Stimulated activated CD8-positive, alpha-beta memory T cell treated with anti-CD3 and anti-CD28 coated beads, Interleukin-2, amount 100 ng/mL, for 1 hour (primary cell): ENCODE results near the gene F8.
"Not testable (repeated sequence)": the region's sequence is repeated elsewhere in the genome, so short reads cannot be mapped to it uniquely, and the experiment has no call there.

Experiments
- DNase-seq, 2 donors: peaks; one replicate each; pipeline ENCODE4 v3.0.0-alpha.2; 2020; ENCODE audit warnings: low read depth in 2 of 2

F8 gene

DNA sequence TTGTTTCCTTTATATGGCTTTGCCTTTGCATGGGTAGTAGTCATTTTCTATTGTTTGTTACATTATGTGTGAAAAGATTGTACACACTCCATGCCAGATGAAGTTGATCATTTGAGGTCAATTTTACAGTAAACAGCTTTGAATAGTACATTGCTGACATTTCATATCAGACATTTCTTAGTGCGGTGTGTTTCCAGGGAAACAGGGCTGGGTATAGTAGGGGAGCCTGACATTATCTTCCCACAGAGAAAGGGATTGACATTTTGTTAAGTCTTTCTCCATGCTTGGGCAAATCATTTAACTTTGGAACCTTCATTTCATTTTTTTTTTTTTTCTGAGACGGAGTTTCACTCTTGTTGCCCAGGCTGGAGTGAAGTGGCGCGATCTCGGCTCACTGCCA, 9.1 kb upstream of the F8 start:
- no peak for DNase-seq

DNA sequence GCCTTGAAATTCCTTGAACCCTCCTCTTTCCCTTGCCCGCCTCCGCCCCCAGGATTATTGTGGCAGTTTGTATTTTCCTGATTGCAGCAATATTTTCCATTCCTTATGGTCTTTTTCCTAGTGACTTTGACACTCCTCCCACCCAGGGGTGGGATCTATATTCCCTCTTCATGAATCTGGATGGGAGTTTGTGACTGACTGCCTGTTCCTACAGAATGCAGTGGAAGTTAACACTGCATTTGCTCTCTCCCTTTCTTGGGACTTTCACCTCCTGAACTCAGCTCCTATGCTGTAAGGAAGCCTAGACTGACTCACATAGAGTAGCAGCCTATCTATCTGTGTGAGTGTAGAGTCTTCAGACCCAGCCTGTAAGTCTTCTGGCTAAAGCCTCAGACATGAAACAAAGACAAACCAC, 6.4 kb upstream of the F8 start:
- no peak for DNase-seq

DNA sequence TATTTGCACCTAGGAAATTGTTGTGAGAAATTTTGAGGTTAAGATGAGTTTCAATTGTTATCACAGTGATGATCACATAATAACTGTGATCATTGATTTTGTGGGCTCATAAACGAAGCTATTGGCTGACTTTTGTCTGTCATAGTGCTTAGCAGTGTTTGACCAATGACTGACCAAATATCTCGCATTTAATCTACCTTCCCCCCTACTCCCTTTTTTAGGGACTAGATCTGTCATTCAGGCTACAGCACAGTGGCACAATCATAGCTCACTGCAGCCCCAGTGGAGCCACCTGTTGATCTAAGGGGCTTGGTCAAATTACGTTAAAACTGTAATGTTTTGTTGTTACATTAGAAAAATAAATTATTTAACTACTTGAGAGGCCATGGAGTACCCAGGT, 5.6 kb upstream of the F8 start:
- no peak for DNase-seq

DNA sequence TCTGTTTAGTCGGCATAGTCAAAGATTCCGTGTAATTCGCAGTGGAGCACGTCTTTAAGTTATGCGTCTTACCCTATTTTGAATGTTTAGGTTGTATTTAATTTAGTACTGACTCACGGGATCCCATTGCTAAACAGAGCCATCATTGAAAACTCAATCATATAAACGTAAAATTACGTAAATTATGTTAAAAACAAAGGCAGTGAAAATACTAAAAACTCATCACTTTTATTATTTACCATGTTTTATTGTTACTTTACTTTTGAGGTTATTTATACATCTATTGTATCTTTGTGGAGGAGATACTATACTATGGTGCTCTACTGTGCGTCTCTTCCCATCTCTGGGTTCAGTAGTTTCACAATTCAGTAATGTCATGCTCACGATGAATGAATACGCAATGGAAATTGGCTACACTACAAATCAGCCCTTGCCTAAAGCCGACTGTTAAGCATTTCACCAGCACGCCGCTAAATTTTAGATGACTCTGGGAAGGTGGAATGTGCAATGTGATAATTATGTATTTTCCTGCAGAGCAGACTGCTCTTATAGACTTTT, 5.1 kb upstream of the F8 start:
- DNase-seq, result no peak

DNA sequence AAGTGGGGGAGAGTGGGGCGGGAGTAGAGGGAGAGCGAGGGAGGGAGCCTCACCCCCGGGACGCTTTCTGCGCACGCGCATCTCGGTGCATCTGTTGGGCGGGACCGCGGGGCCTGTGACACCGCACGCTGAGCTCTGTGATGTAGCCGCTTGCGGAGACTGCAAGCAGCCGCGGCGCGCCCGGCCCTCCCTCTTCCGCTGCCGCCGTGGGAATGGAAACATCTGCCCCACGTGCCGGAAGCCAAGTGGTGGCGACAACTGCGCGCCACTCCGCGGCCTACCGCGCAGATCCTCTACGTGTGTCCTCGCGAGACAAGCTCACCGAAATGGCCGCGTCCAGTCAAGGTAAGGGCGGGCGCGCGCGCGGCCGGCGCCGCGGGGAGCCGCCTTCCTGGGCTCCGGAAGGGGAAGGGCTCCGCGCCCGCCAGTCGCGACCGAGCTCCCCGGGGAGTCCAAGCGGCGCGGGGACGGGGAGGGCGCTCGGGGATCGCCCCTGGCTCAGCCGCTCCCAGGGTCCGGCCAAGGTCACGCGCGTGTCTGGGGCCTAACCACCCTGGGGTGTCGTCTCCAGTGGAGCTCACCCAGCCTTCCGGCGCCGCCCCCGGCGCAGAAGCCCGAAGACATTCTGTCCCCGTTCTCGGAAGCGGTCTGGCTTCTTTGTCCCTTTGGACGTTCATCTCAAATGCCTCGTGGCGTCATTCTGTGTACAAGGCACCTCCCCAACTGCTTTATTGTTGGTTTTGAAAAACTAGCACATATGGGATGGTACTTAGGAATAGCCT, 4.4 kb upstream of the F8 start, which contains the start of gene FUNDC2:
Gene FUNDC2 (plus strand): TSS at position 118 of the 782 bp plus-strand sequence. CDS start 95 bp downstream, at position 213.
- DNase-seq, result peak; percentile 86

DNA sequence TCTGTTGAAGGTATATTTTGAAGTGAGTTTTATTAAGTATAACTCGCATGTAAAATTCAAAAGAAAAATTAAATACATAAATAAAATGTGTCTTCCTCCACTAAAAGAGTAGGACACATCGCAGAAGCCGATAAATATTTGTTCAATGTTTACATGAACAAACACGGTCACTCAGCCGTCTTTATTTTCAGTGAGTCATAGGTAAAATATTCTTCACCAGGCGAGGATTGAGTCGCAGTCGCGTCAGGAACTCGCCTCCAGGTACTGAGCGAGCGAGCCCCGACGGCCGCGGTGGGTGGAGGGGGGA, 3.9 kb upstream of the F8 start:
- no peak for DNase-seq

DNA sequence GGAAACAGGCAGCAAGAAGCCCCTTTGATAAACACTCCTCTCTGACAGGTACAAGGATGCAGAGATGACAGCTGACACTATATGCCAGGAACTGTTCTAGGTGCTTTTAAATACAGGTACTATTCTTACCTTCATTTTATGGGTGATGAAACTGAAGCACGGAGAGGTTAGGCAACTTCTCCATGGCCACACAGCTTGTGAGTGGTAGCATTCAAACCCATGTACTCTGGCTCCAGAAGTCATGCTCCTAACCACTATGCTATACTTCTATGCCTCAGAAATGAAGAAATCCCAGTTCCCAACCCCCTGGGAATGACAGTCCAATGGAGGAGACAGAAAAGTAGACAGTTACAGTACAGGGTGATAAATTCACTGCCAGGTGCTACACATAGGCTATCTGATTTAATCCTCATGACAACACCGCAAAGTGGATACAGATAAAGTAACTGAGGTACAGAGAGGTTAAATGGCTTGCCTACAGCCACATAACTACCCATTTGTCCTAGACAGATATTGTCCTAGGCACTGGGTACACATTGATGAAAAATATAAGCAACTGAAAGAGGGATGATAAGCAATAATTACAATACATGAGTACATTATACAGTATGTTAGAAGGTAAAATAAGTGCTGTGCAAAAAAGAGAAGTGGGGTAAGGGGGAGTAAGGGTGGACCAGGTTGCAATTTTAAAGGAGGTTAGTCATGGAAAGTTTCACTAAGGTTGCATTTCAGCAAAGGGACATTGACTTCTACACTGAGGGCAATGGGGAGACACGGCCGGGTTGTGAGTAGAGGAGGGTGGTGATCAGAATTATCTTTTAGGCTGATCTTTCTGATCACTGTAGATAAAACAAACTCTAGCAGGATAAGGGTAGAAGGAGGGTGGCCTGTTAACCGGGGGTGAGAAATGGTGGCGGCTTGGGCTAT, 1.6 kb upstream of the F8 start:
- DNase-seq, result no peak

DNA sequence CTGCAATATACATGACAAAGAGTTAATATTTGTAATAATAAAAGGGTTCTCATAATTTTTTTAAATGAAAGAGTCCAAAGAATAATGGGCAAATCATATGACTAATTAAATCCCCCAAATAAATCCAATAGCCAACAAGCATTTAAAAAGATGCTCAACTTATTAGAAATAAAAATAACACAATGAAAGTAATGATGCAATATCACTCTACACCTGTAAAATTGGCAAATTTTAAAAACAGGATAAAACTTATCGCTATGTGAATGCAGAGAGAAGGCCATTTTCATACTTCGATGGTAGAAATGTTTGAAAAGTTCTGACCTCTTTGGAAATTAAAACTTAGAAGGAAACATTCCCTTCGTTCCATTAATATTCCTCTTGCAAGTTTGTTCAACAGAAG, 1.9 kb downstream of the F8 start:
- no peak for DNase-seq

DNA sequence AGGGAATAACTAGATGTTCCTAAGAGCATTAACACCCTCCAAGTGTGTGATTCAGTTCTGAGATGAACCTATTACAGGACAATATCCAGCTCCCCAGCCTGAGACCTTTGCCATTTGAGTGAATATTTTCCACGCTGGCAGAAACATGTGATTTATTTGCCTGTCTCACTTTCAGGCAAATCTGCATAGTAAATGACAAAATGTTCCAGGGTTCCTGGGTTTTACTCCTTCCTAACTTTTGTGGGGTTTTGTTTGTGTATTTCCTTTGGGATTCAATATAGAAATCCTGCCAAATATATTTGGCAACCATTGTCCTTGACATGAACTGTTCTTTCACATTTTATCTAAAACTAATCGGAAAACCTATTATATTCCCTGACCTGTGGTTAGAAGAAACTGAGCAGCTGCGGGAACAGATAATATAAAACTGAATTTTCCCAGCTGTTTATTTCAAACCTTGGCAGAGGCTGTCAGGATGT, 12.5 kb downstream of the F8 start:
- DNase-seq, result no peak

DNA sequence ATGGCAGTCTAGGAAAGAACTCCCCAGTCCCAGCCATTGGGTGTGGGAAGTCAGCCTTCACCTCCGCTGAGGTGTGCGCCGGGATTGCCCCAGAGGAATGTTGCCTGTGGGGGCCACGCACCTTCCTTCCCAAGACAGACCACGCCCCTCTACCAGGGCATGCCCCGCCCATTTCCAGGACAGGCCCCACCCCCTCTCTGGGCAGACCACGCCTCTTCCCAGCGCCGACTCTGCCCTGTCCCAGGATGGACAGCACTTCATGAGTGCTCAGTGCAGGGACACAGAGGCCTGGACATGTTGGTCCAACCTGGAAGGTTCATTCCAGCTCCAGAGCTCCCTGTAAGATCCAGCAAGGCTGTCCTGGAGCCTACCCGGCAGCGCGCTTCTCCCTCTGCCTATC, 13.9 kb downstream of the F8 start:
- not testable (repeated sequence) for DNase-seq

DNA sequence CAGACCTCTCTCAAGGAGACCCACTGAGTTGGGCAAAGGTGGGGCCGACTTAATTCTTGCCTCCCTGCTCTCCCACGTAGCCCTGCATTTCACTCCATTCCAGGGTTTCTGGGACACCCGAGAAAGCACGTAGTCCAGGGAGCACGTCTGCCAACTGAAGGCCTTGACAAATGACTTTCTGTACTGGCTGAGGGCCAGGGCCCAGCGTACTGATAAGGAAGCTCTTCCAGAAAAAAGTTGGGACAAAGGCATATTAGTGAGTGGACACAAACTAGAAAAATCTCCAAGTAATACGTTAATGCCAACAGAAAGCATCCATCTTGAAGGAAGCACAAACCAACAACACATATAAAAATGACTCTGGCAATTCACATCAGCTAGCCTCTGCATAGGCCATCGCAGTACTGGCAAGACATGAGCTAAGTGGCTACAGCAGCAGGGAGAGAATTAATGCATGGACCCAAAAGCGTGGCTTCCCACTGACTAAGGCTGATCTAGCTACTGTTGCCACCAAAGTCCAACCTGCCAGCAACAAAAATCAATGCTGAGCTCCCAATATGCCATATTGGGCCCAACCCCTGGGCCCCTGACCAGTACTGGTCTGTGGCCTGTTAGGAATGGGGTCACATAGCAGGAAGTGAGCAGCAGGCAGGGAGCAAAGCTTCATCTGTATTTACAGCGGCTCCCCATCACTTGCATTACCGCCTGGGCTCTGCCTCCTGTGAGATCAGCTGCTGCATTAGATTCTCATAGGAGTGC, 15.4 kb downstream of the F8 start:
- not testable (repeated sequence) for DNase-seq

DNA sequence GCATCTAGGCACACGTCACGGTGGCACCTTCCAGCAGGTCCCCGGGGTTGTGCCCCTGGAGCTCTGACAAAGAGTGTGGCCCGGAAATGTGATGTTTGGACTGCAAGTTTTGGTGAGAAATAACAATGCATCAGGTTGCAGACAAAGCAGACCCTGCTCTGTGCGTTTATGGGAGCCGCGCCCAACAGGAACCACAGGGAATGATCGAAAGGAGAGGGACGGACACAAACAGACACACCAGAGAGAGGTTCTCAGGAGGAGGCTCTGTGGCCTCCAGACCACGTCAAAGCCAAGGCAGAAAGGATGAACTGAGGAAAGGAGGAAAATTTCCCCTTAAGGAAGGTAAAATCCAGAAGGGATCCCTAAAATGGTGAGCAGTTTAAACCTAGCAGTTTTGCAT, 16.1 kb downstream of the F8 start:
- not testable (repeated sequence) for DNase-seq

DNA sequence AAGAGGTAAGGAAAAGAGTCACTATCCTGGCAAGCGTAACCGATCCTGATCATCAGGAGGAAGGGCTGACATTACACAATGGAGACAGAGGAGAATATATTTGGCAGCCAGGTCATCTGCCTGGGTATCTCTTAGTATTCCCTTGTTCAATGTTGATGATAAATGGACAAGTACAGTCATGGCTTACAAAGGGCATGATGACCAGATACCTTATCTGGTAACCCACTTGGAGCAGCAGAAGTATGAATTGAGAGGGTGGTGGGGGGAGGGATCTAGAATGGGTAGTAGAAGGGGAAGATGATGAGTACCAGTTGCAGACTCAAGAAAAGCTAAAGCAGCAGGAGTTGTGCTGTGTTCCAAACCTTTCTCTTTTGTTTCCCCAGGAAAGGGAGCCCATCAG, 17.3 kb downstream of the F8 start:
- no peak for DNase-seq

DNA sequence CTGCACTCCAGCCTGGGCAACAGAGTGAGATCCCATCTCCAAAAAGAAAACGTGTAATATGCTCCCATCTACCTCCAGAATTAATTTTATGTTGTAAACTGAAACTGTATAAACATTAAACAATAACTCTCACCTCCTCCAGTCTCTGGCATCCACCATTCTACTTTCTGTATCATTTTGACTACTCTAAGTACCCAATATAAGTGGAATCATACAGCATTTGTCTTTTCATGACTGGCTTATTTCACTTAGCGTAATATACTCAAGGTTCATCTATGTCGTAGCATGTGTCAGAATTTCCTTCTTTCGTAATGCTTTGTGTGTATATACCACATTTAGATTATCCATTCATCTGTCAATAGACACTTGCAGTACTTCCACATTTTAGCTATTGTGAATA, 20.6 kb downstream of the F8 start:
- no peak for DNase-seq

DNA sequence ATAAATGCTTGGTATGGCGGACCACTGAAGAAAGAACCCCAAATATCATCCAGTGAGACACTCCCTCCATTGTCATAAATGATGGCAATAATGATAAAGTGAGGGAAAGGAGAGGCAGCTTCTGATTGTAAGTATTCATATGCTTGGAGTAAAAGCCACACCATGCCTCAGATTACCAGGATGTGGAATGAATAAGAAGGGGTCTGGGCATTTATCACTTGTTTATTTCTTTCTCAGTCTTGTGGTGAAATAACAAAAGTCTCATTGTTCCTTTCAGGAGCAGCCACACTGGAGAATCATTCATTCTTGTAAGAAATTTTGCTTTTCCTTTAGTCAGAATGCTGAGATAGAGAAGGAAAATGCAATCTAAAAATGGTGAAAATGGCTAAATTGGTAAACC, 21.7 kb downstream of the F8 start:
- no peak for DNase-seq

DNA sequence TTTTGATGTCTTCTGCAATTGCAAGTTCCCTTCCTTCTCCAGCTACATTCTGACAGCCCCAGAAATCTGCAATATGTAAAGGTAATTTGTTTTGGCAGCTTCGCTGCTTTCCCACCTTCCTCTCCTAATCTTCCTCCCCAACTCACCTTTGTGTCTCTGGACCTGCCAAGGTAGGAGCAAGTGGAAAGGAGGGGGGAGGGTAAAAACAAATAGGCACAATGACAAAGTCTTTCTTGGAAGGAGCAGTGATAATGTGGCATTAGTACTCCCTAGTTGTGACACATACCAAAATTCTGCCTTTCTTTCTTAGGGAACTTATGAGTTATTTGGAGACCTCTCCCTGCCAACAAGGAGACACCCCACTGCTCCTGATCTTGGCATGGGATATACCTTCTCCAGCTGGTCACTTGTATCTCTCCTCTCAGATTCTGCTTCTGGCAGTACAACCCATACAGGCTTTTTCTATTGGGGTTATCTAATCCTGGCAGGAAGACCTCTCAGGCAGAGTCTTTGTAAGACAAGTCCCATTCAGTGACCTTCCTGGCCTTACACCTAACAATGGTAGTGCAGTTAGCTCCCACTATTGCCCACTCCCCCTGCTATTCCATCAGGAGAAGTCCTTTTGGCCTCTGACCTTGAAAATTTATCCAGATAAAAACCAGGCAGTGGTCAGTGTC, 24.2 kb downstream of the F8 start:
- no peak for DNase-seq

DNA sequence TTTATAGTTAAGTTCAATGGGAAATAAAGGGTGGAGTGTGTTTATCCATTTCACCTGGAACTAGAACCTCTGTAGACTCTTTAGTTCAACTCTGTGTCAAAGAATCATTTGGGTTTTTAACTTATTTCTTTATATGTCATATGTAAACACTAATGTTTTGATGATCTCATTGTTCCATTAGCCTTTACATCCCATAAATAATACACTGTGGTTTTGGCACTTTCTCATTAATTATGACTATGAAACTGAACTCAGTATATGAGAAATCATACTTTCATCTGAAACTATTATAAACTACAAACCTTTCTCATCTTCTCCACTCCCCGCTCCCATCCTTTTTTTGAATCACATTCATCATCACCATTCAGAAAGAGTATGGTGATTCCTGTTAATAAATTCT, 31.0 kb downstream of the F8 start:
- no peak for DNase-seq

DNA sequence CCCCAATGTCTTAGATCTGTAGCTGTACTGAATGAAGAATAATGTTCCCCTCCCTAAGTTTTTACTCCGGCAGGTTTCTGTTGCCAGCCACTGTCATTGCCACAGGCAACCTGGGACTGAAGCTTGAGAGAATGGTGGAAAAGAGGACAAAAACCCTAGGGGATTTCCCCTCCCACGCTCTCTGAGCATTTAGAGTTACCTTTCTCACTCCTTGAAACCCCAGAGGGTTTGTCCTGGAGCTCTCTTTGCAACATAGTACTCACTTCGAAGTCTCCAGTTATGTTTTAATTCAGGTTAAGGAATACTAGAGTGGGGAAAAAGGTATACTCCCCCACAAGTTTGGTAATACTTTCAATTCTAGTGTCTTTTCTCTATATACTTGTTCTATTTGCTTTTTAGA, 31.5 kb downstream of the F8 start:
- no peak for DNase-seq

DNA sequence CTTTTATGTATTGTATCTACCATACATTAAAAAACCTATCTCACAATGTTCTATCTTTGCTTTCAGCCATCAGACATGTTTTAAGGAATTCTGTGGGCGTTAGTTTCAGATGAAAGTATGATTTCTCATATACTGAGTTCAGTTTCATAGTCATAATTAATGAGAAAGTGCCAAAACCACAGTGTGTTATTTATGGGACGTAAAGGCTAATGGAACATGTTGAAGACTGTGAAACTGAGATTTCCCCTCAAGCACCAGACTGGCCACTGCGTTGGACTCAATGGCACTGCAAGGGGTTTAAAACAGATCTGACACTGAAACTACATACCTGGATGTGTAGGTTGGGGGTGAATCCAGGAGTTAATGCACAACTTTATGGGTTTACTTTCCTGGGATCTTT, 32.0 kb downstream of the F8 start:
- DNase-seq, result no peak

DNA sequence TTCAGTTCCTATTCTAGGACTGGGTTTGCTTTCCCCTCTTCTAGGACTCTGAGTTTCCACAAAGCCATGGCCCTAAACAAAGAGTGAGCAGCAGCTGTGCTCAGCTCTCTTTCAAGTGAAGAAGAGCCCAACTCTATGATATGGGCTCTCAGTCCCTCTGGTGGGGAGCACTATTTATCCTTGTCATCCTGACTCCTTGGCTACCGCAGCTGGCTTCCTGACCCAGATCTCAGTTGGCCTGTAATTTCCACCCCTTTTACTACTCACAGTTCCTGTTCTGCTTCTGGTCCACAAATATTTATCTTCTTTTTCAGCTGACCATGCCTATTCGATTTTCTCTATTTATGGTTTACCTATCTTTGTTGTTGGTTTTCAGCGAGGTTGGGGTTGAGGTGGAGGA, 33.8 kb downstream of the F8 start:
- no peak for DNase-seq

DNA sequence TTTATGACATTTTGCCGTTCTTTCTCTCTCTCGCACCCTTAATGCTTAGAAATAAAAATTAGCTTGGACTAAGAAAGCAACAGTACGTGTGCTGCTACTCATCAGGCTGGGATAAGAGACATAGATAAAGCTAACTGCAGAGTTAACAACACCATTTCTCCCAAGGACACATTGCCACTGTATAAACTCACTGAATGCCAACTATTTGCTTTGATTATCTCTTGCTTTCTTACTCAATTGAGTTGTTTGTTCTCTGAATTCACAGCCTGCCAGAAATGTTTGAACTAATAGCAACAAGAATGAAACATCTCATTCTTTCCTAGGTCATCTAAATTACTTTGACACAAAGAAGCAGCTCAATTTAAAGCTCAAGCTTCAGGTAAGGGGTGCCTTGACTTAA, 34.6 kb downstream of the F8 start:
- DNase-seq, result no peak
